Metanephros (tissue), 1 donor: ENCODE results near the gene PLSCR4. TPM values are rescaled to one million over a fixed set of nuclear protein-coding genes. Genes with fewer than 3 reads are reported as not detected.

Experiments used
- total RNA-seq: library from RNA; depleted of rRNA; stranded (reverse); fragments of >200 nt; gene quantifications from one replicate; pipeline ENCODE4 v1.2.3, GENCODE V29; 2014

PLSCR4 gene, protein sequence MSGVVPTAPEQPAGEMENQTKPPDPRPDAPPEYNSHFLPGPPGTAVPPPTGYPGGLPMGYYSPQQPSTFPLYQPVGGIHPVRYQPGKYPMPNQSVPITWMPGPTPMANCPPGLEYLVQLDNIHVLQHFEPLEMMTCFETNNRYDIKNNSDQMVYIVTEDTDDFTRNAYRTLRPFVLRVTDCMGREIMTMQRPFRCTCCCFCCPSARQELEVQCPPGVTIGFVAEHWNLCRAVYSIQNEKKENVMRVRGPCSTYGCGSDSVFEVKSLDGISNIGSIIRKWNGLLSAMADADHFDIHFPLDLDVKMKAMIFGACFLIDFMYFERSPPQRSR
- 32.8 TPM for total RNA-seq

DNA sequence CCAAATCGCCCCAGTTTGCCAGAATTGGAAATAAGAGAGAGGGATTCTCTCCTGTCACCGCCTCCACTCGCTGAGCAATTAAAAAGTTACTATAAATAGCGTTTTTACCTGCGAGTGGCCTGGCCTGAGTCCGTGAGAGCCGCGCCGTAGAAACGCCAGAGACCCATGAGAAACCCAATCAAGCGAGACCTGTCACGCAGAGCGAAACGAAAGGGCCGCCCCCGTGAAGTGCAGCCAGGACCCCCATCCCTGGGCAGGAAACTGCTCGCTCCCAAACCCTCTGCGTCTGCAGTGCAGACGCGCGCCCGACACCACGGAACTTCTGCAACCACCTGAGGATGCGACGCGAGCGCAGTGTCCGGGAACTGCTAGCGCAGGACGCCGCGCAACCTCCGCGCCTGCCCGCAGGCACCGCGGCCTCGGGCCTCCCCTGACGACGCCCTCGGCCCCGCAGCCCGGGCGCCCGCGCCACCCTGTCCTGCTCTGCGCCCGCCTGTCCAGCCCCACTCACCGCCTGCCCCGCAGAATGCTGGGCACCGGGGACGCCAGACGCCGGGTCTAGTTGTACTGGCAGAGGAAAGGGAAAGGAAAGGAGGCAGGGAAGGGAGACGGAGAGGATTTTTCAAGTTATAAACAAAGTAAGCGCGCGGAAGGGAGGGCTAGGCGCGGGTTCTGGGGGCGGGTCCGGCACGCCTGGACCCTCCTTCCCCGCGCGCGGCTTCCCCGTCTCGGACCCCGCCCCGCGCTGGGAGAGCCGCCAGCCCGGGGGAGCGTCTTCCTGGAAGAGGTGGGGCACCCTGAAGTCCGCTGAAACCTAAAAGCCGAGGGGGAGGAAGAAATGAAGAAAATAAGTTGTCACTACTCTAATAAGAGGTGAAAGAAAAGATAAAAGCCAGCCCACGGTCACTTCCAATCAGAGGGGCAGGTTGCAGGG lies at the start of gene PLSCR4:
PLSCR4 (minus strand) TSS at position 657 of the 934 bp plus-strand sequence. CDS start 29,034 bp downstream, outside the sequence.

DNA sequence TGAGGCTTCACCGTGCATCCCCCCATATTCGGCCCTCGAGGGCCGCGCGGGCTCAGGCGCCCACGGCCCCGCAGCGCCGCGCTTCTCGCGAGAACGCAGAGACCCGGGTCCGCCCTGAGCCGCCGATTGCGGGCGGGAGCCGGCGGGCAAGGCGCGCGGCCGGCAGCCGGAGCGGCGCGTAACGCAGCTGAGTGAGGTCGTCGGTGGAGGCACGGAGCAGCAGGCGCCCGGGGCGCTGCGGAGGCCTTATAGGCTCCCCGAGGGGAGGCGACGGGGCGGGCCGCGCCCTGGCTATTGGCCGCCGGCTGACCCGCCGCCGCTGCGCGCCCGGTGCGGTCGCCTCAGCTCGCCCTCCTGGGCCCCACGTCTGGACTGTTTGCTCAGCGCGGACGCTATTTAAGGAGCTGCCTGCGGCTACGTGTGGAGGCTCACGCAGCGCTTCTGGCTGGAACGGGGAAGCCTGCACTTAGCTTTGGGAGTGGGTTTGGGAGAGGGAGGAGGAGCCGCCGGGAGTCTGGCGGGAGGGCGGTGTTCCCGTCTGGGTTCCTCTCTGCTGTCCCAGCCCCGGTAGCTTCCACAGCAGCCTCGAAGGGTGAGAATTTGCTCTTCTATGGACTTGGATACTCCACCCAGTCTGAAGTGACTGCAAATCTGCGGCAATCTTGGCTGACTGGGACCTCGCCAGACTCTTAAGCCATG lies 89.8 kb downstream of the PLSCR4 start, which contains the start of gene PLOD2:
PLOD2 (minus strand) TSS at position 221 of the 699 bp plus-strand sequence; CDS start at position 26, 195 bp downstream.

Other genes starting within 250 kb of the PLSCR4 start
- gene PLOD2, start 89.9 kb downstream of the PLSCR4 start, total RNA-seq = 93.2 TPM
- gene PLSCR2, start 218.5 kb upstream of the PLSCR4 start, total RNA-seq = 0.47 TPM